GM12864 (cell line): ENCODE results near the gene BTG4.

ENCODE experiments used
- DNase-seq: peaks from one replicate; pipeline ENCODE4 v3.0.0-alpha.2; 2011; ENCODE audit warnings: low read depth
- H3K4me3 ChIP-seq: 2 replicates; pipeline ENCODE4 v1.5.1; 2011; ENCODE audit warnings: mild to moderate bottlenecking, low read depth, low read length, control low read depth
- CTCF ChIP-seq: IDR thresholded peaks from 2 replicates; pipeline ENCODE4 v1.5.1; 2011; ENCODE audit warnings: low read depth, mild to moderate bottlenecking, moderate library complexity, low read length, control low read depth, inconsistent platforms; ENCODE audit errors: missing control alignments

BTG4 gene

GRCh38 chr11:111535281-111535680 lies 23.1 kb upstream of the BTG4 start:
- no peak overlapping the region for H3K4me3 ChIP-seq
- no peak for DNase-seq
- no peak for TF ChIP-seq CTCF

GRCh38 chr11:111532365-111532709 lies 20.2 kb upstream of the BTG4 start:
- no peak overlapping the region for H3K4me3 ChIP-seq
- no peak for TF ChIP-seq CTCF
- no peak for DNase-seq

- peak; percentile 12 for DNase-seq
- TF ChIP-seq CTCF = no peak
- no peak overlapping the region for H3K4me3 ChIP-seq
Measured at GRCh38 chr11:111531687-111532364, 19.6 kb upstream of the BTG4 start.

GRCh38 chr11:111531136-111531535 lies 18.9 kb upstream of the BTG4 start:
- no peak overlapping the region for H3K4me3 ChIP-seq
- DNase-seq = no peak
- TF ChIP-seq CTCF = no peak

GRCh38 chr11:111530091-111530490 lies 17.9 kb upstream of the BTG4 start:
- no peak overlapping the region for H3K4me3 ChIP-seq
- no peak for TF ChIP-seq CTCF
- no peak for DNase-seq

GRCh38 chr11:111528557-111528956 lies 16.4 kb upstream of the BTG4 start:
- no peak for TF ChIP-seq CTCF
- DNase-seq = no peak
- no peak overlapping the region for H3K4me3 ChIP-seq

GRCh38 chr11:111527279-111527678 lies 15.1 kb upstream of the BTG4 start:
- no peak overlapping the region for H3K4me3 ChIP-seq
- no peak for DNase-seq
- TF ChIP-seq CTCF = no peak
